ACHN (cell line): ENCODE measurements around the gene PAX3.
A peak's percentile ranks its signal among the peaks of the same experiment; 100 is the strongest.

Source experiments
- DNase-seq: peaks from one replicate; pipeline ENCODE4 v3.0.0-alpha.2; 2015
- in situ Hi-C: cut with HindIII; loops from 2 replicates; pipeline ENCODE4 v1.10.0; 2017; ENCODE audit warnings: low sequenced_read_pairs, low pct_ligation_motif_present, low pct_unique_long_range_greater_than_20kb

Gene PAX3

GRCh38 chr2:222311978-222312738, 13.4 kb upstream of the PAX3 start:
- in situ Hi-C loops = loop anchor here (25.0 kb wide), 1 partner anchor 250 kb away; no protein-coding TSS in a partner anchor

DNA sequence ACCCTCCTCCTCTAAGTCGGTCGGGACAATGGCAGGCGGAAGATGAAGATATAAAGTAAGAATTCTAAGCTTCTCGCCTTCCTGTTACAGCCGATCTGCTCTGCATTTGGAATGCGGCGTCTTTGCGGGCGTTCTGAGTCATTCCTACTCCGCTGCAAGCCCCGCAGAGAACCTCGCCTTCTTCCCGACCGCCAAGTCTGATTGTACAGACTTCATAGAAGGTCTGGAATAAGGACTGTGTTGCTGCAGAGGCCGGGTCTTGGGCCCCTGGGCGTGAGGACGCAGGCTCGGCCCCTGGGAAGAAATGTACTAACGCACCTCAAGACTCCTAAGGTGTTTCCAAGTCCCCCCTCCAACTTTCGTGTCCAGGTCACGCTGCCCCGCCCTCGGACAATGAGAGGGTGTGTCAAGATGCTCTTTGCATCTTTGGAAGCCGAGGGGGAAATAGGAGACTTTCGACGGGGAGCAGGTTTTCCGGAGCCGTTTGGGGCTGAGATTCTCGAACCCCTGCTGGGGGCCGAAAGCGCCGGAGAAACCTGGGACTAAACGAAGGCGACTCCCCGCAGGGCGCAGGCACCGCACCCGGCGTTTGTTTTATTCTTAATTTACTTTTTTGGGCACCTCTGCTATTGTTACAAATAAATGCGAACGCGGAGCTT, 12.7 kb upstream of the PAX3 start:
- in situ Hi-C loops = loop anchor here (25.0 kb wide), 1 partner anchor 251 kb away; no protein-coding TSS in a partner anchor
- no peak for DNase-seq

More at GRCh38 chr2:222311978-222312738, 13.4 kb upstream of the PAX3 start:
- DNase-seq = no peak

DNA sequence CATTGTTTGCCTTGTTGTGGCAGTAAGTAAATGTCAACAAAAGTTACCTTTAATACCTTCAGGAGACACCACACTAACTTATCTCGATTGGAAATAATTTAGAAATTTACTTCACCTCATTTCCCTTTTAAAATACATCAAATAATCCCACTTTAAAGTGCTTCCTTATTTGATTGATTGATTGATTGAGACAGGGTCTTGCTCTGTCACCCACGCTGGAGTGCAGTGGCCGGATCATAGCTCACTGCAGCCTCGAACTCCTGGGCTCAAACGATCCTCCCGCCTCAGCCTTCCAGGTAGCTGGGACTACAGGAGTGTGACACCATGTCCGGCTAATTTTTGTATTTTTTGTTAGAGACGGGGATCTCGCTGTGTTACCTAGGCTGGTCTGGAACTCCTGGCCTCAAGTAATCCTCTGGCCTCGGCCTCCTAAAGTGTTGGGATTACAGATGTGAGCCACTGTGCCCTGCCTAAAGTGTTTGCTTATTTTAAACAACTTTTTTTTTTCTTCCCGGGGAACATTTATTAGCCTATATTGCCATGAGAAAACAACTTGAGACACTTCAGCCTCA, 12.0 kb upstream of the PAX3 start:
- in situ Hi-C loops = loop anchor here (25.0 kb wide), 1 partner anchor 251 kb away; no protein-coding TSS in a partner anchor

DNA sequence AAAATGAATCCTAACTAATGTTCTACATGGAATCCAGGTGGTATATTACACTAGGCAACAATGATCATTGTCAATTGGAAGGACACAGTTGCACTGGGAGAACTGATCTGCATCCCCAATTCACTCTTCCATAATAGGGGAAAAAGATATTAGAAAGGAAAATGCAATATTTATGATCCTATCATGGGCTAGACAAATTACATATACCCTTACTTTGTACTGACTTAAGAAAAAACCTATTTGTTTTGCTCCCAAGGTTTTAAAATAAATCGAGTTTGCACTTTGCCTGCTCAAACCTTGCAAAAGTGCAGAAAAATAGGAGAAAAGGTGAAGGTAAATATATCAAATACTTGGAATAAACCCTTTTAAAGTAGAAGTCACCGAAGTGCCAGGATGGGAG, 11.0 kb upstream of the PAX3 start:
- in situ Hi-C loops = loop anchor here (25.0 kb wide), 1 partner anchor 253 kb away; no protein-coding TSS in a partner anchor
- no peak for DNase-seq

More for the DNA sequence above, 12.0 kb upstream of the PAX3 start:
- no peak for DNase-seq

GRCh38 chr2:222309361-222309760, 10.6 kb upstream of the PAX3 start:
- in situ Hi-C loops = loop anchor here (25.0 kb wide), 1 partner anchor 253 kb away; no protein-coding TSS in a partner anchor
- DNase-seq = no peak

GRCh38 chr2:222307978-222308730, 9.4 kb upstream of the PAX3 start:
- in situ Hi-C loops = loop anchor here (25.0 kb wide), 1 partner anchor 254 kb away; no protein-coding TSS in a partner anchor

GRCh38 chr2:222307143-222307756, 8.5 kb upstream of the PAX3 start:
- in situ Hi-C loops = loop anchor here (25.0 kb wide), 1 partner anchor 255 kb away; no protein-coding TSS in a partner anchor

More at GRCh38 chr2:222307978-222308730, 9.4 kb upstream of the PAX3 start:
- DNase-seq = no peak

GRCh38 chr2:222306393-222307142, 7.8 kb upstream of the PAX3 start:
- DNase-seq = no peak
- in situ Hi-C loops = loop anchor here (25.0 kb wide), 1 partner anchor 256 kb away; no protein-coding TSS in a partner anchor

More at GRCh38 chr2:222307143-222307756, 8.5 kb upstream of the PAX3 start:
- DNase-seq = peak; percentile 43

- in situ Hi-C loops = loop anchor here (25.0 kb wide), 1 partner anchor 257 kb away; no protein-coding TSS in a partner anchor
- DNase-seq = peak; percentile 71
These were observed 7.0 kb upstream of the PAX3 start for GRCh38 chr2:222305516-222306392.

DNA sequence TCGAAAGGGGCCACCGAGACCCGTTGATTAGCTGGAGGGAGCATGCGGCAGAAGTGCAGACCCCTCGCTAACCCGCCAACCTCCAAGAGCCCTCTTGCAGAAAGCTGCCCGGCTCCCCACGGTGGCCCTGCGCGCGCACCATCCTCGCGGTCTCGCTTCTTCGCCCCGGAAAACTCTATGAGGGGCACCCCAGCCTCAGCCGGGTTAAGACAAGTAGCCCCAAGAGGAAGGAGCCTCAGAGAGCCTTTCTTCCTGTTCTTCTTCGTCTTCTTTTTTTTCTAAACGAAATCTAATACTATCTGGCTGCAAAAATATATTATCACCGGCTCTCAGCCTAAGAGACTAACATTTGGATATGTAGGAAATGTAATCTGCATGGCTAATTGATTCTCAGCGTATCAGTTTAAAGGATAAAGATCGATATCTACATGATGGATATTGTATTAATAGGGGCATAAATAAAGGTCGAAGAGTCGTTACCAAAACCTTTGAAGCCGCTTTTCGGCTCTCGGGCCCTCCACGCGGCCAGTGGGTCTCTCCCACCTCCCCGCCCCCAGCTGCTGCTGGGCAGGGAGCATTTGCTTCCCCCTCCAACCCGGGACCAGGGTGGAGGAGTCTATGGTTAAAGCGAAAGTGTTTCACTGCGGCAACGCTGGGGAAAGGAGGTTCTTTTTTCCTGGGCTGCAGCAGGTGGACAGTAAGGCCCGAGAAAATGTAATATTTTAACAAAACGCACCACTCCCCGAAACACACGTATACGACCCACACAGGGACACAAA, 6.1 kb upstream of the PAX3 start:
- in situ Hi-C loops = loop anchor here (25.0 kb wide), 1 partner anchor 257 kb away; no protein-coding TSS in a partner anchor
- DNase-seq = peak; percentile 69

GRCh38 chr2:222303828-222304736, 5.3 kb upstream of the PAX3 start:
- no peak for DNase-seq
- in situ Hi-C loops = loop anchor here (25.0 kb wide), 1 partner anchor 258 kb away; no protein-coding TSS in a partner anchor

- DNase-seq = no peak
- in situ Hi-C loops = loop anchor here (25.0 kb wide), 1 partner anchor 259 kb away; no protein-coding TSS in a partner anchor
These were observed 4.4 kb upstream of the PAX3 start for GRCh38 chr2:222303045-222303827.

GRCh38 chr2:222302178-222303018, 3.6 kb upstream of the PAX3 start:
- DNase-seq = no peak
- in situ Hi-C loops = loop anchor here (25.0 kb wide), 1 partner anchor 260 kb away; no protein-coding TSS in a partner anchor
